HepG2 (cell line): ENCODE measurements around the gene HSD3B7. TPM values are rescaled to one million over a fixed set of nuclear protein-coding genes. Genes with fewer than 3 reads are reported as not detected.
A peak's percentile ranks its signal among the peaks of the same experiment; 100 is the strongest.

ENCODE experiments used
- ARID5B ChIP-seq: IDR thresholded peaks from 2 replicates; pipeline ENCODE4 v1.4.0; 2020; ENCODE audit warnings: mild to moderate bottlenecking, missing genetic modification reagents
- CHCHD3 ChIP-seq: sonication (generic); formaldehyde crosslinking; IDR thresholded peaks from 2 replicates; pipeline ENCODE4 v1.8.0; 2022; ENCODE audit warnings: mild to moderate bottlenecking, missing genetic modification reagents, moderate library complexity
- HOMEZ ChIP-seq: IDR thresholded peaks from 2 replicates; pipeline ENCODE4 v1.6.1; 2016; ENCODE audit warnings: low read depth
- JDP2 ChIP-seq: sonication (generic); formaldehyde crosslinking; IDR thresholded peaks from 2 replicates; pipeline ENCODE4 v1.8.1; 2022; ENCODE audit warnings: missing genetic modification reagents, borderline replicate concordance
- KLF16 ChIP-seq, 2 experiments: sonication (generic) in 1 of 2; formaldehyde crosslinking in 1 of 2; IDR thresholded peaks; 2 replicates each; pipeline versions ENCODE4 v1.6.1 to v1.8.0; 2016 to 2023; ENCODE audit warnings: missing genetic modification reagents in 2 of 2, missing compliant biosample characterization in 1 of 2
- MATR3 ChIP-seq: sonication (generic); formaldehyde crosslinking; IDR thresholded peaks from 2 replicates; pipeline ENCODE4 v1.4.0; 2020; ENCODE audit warnings: missing genetic modification reagents
- PHF8 ChIP-seq: sonication (generic); formaldehyde crosslinking; IDR thresholded peaks from 2 replicates; pipeline ENCODE4 v1.5.0; 2020; ENCODE audit warnings: missing genetic modification reagents
- RELA ChIP-seq: sonication (generic); formaldehyde crosslinking; IDR thresholded peaks from 2 replicates; pipeline ENCODE4 v1.4.0; 2020; ENCODE audit warnings: missing genetic modification reagents
- ZNF256 ChIP-seq: sonication (generic); formaldehyde crosslinking; conservative IDR thresholded peaks from 2 replicates; pipeline ENCODE4 v1.4.0; 2020; ENCODE audit warnings: missing genetic modification reagents
- ZNF597 ChIP-seq: sonication (generic); formaldehyde crosslinking; IDR thresholded peaks from 2 replicates; pipeline ENCODE4 v1.5.0; 2020; ENCODE audit warnings: missing genetic modification reagents
- ZNF75D ChIP-seq: sonication (generic); formaldehyde crosslinking; IDR thresholded peaks from 2 replicates; pipeline ENCODE4 v1.8.1; 2023; ENCODE audit warnings: missing genetic modification reagents, mild to moderate bottlenecking, borderline replicate concordance
- polyA plus RNA-seq, 8 experiments: library from polyadenylated mRNA; depleted of rRNA in 3 of 8; stranded (reverse) in 7 of 8; unstranded in 1 of 8; fragments of >200 nt; fragmentation: Illumina TruSeq in 4 of 8; extraction: Trizol in 4 of 8; gene quantifications; 2 replicates each; pipeline versions ENCODE4 v1.2.1 to v1.2.3, GENCODE V29; 2011 to 2016; ENCODE audit warnings: low read depth in 4 of 8, missing spikeins in 1 of 8, mixed read lengths in 1 of 8; ENCODE audit not compliant: insufficient read depth in 1 of 8
- total RNA-seq, 5 experiments: library from RNA; depleted of rRNA; stranded (reverse); fragments of >200 nt; fragmentation: Illumina TruSeq; extraction: Trizol; gene quantifications; 2 replicates each; pipeline ENCODE4 v1.2.3, GENCODE V29; 2016; ENCODE audit warnings: low read depth in 1 of 5
- TF ChIP-seq, protein P1 (sequence below), 2 experiments: sonication (generic) in 1 of 2; formaldehyde crosslinking in 1 of 2; IDR thresholded peaks; 2 replicates each; pipeline versions ENCODE4 v1.4.0 to v1.6.1; 2016 to 2020; ENCODE audit warnings: borderline replicate concordance in 1 of 2, low read depth in 1 of 2, mild to moderate bottlenecking in 1 of 2, missing genetic modification reagents in 1 of 2
- TF ChIP-seq, protein P2 (sequence below): sonication (generic); formaldehyde crosslinking; IDR thresholded peaks from 2 replicates; pipeline ENCODE4 v1.5.1; 2020; ENCODE audit warnings: missing genetic modification reagents, mild to moderate bottlenecking, borderline replicate concordance

Gene HSD3B7
- total and polyA plus RNA-seq, 2 of the 13 experiments (the other 11 are each of a cell fraction or from before 2014, with no cell fraction given): 32.9 to 69.7 TPM

- no peak for TF ChIP-seq CHCHD3 (CRISPR knock-in tag)
- TF ChIP-seq ARID5B (CRISPR knock-in tag): peak; percentile 80
- no peak for TF ChIP-seq ZNF75D (CRISPR knock-in tag)
- TF ChIP-seq ZNF256 (CRISPR knock-in tag): no peak
- no peak; the same call in 1 of the 2 replicates for TF ChIP-seq PHF8 (CRISPR knock-in tag)
- TF ChIP-seq KLF16 (CRISPR knock-in tag; IDR thresholded peaks at IDR 0.05): peak in 1 of 2 experiments; percentile 88; a peak in 2 of 4 replicates
- TF ChIP-seq HOMEZ (CRISPR knock-in tag): peak; percentile 43; the same call in 1 of the 2 replicates
- TF ChIP-seq, protein P1, sequence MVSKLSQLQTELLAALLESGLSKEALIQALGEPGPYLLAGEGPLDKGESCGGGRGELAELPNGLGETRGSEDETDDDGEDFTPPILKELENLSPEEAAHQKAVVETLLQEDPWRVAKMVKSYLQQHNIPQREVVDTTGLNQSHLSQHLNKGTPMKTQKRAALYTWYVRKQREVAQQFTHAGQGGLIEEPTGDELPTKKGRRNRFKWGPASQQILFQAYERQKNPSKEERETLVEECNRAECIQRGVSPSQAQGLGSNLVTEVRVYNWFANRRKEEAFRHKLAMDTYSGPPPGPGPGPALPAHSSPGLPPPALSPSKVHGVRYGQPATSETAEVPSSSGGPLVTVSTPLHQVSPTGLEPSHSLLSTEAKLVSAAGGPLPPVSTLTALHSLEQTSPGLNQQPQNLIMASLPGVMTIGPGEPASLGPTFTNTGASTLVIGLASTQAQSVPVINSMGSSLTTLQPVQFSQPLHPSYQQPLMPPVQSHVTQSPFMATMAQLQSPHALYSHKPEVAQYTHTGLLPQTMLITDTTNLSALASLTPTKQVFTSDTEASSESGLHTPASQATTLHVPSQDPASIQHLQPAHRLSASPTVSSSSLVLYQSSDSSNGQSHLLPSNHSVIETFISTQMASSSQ (IDR thresholded peaks at IDR 0.05; ENCODE audit: low read depth): no peak
- TF ChIP-seq, protein P1 (CRISPR knock-in tag; IDR thresholded peaks at IDR 0.05; ENCODE audit: borderline replicate concordance): peak; percentile 82; the same call in 1 of the 2 replicates
- peak; percentile 92; the same call in 1 of the 2 replicates for TF ChIP-seq RELA (CRISPR knock-in tag)
- TF ChIP-seq ZNF597 (CRISPR knock-in tag): no peak
- TF ChIP-seq, protein P2, sequence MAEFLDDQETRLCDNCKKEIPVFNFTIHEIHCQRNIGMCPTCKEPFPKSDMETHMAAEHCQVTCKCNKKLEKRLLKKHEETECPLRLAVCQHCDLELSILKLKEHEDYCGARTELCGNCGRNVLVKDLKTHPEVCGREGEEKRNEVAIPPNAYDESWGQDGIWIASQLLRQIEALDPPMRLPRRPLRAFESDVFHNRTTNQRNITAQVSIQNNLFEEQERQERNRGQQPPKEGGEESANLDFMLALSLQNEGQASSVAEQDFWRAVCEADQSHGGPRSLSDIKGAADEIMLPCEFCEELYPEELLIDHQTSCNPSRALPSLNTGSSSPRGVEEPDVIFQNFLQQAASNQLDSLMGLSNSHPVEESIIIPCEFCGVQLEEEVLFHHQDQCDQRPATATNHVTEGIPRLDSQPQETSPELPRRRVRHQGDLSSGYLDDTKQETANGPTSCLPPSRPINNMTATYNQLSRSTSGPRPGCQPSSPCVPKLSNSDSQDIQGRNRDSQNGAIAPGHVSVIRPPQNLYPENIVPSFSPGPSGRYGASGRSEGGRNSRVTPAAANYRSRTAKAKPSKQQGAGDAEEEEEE (CRISPR knock-in tag): 0 out of 2 replicates have a peak, but pooled peaks have one; percentile 54
- no peak for TF ChIP-seq MATR3 (CRISPR knock-in tag)
- TF ChIP-seq JDP2: no peak; the same call in 1 of the 2 replicates
Measured at GRCh38 chr16:30949650-30950515, 35.1 kb upstream of the HSD3B7 start (continued).
